DMS79 treated with DMSO at 0.1 percent for 48 hours (cell line): Measurements from ENCODE around the gene TMCC1.
"Not testable (repeated sequence)": the region's sequence is repeated elsewhere in the genome, so short reads cannot be mapped to it uniquely, and the experiment has no call there.

Experiments
- DNase-seq: peaks from one replicate; lab custom pipeline; 2025; lab: John Stamatoyannopoulos, UW

Gene TMCC1

DNA sequence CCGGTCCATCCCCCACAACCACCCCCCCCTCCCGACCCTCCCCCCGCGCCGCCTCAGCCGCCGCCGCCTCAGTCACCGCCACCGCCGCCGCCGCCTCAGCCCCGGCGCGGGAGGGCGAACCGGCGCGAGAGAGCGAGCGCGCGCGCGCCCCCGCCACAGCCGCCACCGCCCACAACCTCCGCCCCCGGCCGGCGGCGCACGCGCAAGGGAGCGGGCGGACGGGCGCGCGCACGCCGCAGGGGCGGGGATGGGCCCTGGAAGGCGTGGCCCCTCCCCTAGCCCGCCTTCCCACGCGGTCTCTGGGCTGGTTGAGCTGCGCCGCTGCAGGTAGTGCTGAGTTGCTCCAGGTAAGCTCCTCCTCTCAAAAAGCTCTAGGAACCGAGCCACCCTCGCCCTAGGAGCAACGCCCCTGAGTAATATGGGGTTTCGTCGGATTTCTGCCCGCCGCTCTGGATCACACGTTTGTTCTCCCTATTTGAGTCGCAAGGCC lies at the start of gene TMCC1:
TMCC1 (minus strand) TSS at position 131 of the 490 bp plus-strand sequence.
- peak; percentile 88 for DNase-seq

DNA sequence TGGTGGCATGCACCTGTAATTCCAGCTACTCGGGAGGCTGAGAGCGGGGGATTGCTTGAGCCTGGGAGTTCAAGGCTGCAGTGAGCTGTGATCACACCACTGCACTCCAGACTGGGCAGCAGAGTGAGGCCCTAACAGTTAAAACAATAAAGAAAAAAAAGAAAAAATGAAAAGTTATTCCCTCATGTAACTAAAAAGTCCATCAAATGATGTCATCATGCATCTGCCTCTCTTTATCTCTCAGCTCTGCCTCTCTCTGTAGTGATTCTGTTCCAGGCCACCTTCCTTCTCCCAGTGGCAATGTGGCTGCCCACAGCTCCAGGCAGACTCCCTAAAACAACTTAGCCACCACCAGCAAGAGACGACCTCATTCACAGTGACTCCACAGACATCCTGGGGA lies 49.5 kb upstream of the TMCC1 start:
- no peak for DNase-seq

DNA sequence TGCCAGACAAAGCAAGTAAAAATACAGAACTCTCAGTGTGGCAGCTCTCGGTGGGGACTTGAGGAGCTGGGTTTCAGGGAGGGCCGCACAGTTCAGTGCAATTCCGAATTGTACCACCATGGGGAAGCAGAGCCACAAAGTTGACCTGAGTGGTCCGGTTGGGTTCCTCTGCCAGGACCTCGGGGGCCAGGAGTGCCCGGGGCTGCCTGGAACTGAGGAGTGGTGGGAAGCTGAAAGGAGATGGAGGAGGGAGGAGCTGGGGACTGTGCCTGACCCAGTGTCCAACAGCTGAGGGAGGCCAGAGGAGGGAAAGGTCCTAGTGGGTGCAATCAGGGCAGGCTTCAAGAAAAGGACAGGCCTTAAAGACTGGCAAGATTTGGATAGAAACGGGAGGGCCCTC lies 48.8 kb upstream of the TMCC1 start:
- peak; percentile 58 for DNase-seq

- DNase-seq: no peak
Observed at GRCh38 chr3:129940086-129940485, 46.6 kb upstream of the TMCC1 start.

DNA sequence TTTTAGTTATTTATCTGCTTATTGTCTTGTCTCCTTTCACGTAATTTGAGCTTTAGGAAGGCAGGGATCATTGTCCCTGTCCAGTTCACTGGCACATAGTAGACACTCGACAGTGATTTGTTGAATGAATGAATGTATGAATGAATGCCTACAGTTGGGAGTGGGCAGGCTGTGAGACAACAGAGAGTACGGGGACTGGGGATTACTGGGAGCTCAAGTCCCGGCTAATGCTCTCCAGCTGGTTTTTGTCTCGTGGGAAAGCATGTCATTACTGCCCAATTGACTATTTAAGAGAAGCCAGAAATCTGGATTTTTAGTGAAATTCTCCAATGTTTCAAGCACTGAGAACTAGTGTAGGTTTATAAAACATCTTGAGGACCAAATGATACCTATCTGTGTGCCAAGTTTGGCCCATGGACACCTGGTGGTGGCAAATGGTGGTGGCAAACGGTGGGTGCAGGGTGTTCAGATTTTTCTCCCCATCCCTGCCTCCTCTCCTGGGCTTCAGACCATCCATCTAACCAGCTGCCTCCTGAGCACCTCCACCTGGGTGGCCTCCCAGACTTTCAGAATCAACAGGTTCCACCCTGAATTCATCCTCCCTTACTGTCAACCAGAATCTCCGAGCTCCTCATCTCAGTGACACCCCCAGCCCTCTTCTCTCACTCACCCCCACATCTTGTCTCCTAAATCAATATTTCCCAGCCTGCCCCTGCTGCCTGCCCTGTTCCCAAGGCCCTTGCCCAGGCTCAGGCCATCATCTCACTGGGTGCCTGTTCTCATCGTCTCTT lies 44.8 kb upstream of the TMCC1 start:
- no peak for DNase-seq

DNA sequence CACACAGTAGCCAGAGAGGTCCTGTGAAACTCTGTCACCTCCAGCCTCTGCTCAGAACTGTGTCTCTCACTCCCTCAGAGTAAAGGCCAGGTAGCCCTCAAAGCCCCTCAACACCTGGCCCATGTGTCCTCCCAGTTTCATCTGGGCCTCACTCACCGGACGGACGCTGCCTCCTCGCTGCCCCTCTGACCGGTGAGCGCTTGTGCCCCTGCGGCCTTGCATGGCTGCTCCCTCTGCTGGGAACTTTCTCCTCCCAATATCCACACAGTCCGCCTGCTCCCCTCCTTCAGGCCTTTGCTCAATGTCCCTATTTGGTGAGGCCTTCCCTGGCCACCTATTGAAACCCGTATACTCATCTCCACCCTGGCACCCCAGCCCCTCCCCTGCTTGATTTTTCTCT lies 44.2 kb upstream of the TMCC1 start:
- DNase-seq: no peak

DNA sequence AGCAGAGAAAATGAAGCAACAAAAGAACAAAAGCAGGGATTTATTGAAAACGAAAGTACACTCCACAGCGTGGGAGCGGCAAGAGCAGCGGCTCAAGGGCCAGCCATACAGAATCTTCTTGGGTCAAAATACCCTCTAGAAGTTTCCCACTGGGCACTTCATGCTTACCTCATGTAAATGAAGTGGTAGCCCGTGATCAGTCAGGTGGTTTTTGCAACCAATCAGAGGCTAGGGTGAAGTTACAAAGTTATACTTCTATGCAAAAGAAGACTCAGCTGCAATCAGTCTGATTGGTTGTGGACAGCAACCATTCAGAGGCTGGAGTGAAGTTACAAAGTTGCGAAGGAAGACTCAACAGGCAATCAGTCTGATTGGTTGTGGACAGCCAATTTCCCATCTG lies 43.2 kb upstream of the TMCC1 start:
- peak; percentile 56 for DNase-seq

GRCh38 chr3:129934234-129935123 lies 41.0 kb upstream of the TMCC1 start:
- DNase-seq: peak; percentile 25

GRCh38 chr3:129933471-129933870 lies 40.0 kb upstream of the TMCC1 start:
- DNase-seq: no peak

- no peak for DNase-seq
Observed at GRCh38 chr3:129929383-129929782, 35.9 kb upstream of the TMCC1 start.

DNA sequence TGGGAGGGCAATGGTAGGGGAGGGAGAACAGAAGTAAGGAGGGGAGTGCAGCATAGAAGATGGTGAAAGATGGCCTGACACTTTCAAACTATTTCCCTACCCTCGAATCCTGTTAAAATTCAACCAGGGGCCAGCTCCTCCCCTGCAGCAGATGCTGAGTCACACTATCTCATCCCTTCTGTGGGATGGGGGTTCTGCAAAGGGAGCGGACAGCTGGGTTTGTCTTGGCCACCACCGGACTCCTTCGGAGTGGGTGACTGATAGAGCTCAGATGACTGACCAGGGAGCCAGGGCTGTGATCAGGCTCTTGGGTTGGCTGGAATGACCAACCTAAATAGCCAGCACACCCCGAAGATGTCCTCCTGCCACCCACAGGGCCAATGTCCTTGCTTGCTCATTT lies 33.6 kb upstream of the TMCC1 start:
- no peak for DNase-seq

DNA sequence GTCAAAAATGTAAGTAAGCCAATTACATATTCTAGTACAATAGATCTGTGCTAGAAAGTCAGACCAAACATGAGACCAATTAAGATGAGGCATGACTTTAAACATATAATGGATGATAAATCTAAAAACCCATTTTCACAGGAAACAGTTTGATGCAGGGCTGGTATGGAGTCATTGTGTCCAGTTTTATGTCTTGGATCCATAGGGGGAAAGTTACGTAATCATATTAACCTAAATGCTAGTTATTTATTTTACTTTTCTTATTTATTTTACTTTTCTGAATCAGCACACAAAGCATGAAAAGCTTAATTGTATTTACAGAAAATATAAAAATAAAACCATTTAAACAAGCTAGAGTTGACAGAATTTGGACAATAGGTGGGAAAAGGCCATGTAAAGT lies 26.3 kb upstream of the TMCC1 start:
- DNase-seq: no peak

GRCh38 chr3:129919357-129919756 lies 25.8 kb upstream of the TMCC1 start:
- DNase-seq: no peak

- DNase-seq: no peak
Observed at GRCh38 chr3:129918461-129918860, 24.9 kb upstream of the TMCC1 start.

GRCh38 chr3:129917423-129918007 lies 24.0 kb upstream of the TMCC1 start:
- DNase-seq: no peak

DNA sequence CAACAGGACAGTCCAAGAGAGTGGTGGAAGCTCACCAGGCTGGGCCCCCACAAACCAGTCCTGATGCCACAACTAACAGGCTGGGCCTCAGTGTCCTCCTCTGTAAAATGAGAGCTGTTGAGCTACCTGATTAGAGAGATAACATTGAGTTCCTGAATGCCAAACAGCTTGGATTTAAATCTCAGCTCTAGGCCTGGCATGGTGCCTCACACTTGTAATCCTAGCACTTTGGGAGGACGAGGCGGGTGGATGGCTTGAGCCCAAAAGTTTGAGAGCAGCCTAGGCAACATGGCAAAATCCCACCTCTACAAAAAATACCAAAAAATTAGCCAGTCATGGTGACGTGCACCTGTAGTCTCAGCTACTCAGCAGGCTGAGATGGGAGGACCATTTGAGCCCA lies 20.1 kb upstream of the TMCC1 start:
- no peak for DNase-seq

DNA sequence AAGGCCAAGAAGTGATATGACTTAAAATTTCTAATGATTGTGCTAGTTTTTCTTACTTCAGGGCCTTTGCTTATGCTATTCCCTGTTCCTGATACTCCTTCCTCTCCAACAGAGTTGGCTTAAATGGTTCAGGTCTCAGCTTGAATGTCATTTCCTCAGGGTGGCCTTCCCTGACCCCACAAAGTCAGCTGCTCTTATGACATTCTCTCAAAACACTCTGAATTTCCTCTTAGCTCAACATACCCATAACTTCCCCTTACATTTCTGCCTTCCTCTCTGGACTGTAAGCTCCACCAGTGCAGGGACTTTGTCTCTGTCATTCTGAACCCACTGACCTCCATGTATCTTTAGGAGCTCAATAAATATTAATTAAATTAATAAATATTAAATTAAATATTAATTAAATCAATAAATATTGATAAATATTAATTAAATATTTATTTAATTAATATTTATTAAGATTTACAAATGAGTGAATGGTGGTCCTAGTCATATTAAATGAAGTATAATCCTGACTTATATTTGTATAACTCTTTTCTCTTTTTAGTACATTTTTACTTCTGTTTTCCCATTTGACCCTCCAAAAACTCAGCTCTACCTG lies 17.9 kb upstream of the TMCC1 start:
- no peak for DNase-seq

DNA sequence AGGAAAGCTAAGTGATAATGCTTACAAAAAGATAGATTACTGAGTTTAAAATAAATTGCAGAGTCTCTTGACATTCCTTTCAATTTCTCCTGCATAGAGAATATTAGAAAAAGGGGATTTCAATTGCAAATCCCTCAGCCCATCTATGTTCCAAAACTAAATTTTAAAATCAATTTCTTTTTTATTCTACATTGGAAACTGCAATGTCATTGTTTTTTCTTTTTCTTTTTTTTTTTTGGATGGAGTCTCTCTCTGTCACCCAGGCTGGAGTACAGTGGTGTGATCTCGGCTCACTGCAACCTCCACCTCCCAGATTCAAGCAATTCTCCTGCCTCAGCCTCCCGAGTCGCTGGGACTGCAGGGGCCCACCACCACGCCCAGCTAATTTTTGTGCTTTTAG lies 15.7 kb upstream of the TMCC1 start:
- DNase-seq: not testable (repeated sequence)

- no peak for DNase-seq
Observed at GRCh38 chr3:129908417-129908816, 14.9 kb upstream of the TMCC1 start.

GRCh38 chr3:129901272-129901671 lies 7.8 kb upstream of the TMCC1 start:
- not testable (repeated sequence) for DNase-seq

GRCh38 chr3:129897026-129897425 lies 3.5 kb upstream of the TMCC1 start:
- DNase-seq: no peak
